ENCODE measurements around the gene MTMR12. TPM values are rescaled to one million over a fixed set of nuclear protein-coding genes. Genes with fewer than 3 reads are reported as not detected.

Gene MTMR12
- total RNA-seq, 1 donor from 2014 or later = 41.3 TPM

DNA sequence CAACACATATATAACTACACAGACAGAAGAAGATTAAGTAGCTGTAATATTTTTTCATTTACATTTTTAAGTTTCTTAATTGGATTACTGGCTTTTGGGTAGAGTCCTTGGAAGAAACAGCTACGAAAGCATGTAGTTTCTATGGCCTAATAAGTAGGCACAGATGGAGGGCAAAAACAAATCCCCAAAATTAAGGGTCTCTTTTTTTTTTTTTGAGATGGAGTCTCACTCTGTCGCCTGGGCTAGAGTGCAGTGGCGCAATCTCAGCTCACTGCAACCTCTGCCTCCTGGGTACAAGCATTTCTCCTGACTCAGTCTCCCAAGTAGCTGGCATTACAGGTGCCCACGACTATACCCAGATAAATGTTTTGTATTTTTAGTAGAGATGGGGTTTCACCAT lies 27.1 kb upstream of the MTMR12 start:
- ATAC-seq (no peak), DNase-seq (no peak)
- TF ChIP-seq, protein P1, sequence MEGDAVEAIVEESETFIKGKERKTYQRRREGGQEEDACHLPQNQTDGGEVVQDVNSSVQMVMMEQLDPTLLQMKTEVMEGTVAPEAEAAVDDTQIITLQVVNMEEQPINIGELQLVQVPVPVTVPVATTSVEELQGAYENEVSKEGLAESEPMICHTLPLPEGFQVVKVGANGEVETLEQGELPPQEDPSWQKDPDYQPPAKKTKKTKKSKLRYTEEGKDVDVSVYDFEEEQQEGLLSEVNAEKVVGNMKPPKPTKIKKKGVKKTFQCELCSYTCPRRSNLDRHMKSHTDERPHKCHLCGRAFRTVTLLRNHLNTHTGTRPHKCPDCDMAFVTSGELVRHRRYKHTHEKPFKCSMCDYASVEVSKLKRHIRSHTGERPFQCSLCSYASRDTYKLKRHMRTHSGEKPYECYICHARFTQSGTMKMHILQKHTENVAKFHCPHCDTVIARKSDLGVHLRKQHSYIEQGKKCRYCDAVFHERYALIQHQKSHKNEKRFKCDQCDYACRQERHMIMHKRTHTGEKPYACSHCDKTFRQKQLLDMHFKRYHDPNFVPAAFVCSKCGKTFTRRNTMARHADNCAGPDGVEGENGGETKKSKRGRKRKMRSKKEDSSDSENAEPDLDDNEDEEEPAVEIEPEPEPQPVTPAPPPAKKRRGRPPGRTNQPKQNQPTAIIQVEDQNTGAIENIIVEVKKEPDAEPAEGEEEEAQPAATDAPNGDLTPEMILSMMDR (IDR thresholded peaks at IDR 0.05) = no peak
- intact Hi-C loops (cut with DNase I) = no loop called here
- no peak overlapping the region for H3K27ac ChIP-seq
- peaks cover 3% of the 10 kb centered on the region for H3K9me3 ChIP-seq
- no peaks in the 10 kb centered on the region for H3K4me1 ChIP-seq
- H3K36me3 ChIP-seq = no peaks in the 10 kb centered on the region
- H3K27me3 ChIP-seq = no peaks in the 10 kb centered on the region
- H3K4me3 ChIP-seq = no peak overlapping the region

DNA sequence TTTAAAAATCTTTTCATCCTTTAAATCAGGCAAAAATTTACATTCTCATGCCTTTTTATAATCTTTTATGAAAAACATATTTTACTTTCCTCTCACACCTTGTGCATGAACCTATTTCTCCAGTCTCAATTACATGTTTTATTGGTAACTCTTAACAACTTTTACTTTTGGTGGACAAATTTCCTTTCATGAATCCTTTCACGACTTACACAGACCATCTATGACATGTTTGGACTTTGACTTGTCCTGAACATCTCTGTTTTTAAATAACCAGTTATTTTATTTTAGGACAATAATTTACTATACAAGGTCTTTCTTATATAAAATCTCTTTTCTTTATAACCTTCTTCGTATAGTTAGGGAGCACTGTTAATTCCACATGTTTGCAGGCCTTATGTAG lies 26.5 kb upstream of the MTMR12 start:
- no peak overlapping the region for H3K4me3 ChIP-seq
- no peak for ATAC-seq
- H3K27ac ChIP-seq = no peak overlapping the region
- intact Hi-C loops (cut with DNase I) = no loop called here
- TF ChIP-seq, protein P1 (IDR thresholded peaks at IDR 0.05) = no peak
- no peaks in the 10 kb centered on the region for H3K27me3 ChIP-seq
- H3K4me1 ChIP-seq = no peaks in the 10 kb centered on the region
- H3K36me3 ChIP-seq = no peaks in the 10 kb centered on the region
- peaks cover 3% of the 10 kb centered on the region for H3K9me3 ChIP-seq
- no peak for DNase-seq

DNA sequence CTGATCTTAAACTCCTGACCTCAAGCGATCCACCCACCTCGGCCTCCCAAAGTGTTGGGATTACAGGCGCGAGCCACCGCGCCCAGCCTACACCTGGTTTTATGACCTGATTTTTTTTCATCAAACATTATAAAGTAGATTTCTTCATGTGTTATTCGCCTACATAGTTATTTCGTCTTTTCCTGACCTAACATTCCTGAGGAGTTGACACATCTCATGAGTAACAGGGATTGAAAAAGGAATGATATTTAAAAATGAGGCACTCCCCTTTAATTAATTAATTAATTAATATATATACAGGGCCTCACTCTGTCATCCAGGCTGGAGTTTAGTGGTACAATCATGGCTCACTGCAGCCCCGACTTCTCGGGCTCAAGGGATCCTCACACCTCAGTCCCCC lies 20.2 kb upstream of the MTMR12 start:
- ATAC-seq (no peak), DNase-seq (no peak)
- H3K4me1 ChIP-seq = no peaks in the 10 kb centered on the region
- intact Hi-C loops (cut with DNase I) = no loop called here
- H3K27me3 ChIP-seq = no peaks in the 10 kb centered on the region
- no peaks in the 10 kb centered on the region for H3K36me3 ChIP-seq
- H3K9me3 ChIP-seq = no peaks in the 10 kb centered on the region
- TF ChIP-seq, protein P1 (IDR thresholded peaks at IDR 0.05) = no peak
- H3K27ac ChIP-seq = no peak overlapping the region
- H3K4me3 ChIP-seq = no peak overlapping the region

DNA sequence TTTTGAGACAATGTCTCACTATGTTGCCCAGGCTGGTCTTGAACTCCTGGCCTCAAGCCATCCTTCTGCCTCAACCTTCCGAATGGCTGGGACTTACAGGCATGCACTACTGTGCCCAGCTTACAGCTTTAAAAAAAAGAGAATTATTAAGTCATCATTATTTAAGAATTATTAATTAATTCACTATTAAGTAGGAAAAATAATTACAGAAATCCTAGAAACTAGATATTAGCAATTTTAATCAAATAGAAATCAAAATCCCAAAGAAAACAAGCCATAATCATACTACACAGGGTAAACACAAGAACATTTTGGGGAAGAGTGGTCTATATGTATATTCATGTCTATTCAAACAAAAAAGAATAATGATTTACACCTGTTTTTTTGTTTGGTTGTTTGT lies 19.6 kb upstream of the MTMR12 start:
- no peak for ATAC-seq
- Histone ChIP-seq H3K36me3 (no peaks in the 10 kb centered on the region), H3K27ac (no peak overlapping the region), H3K4me3 (no peak overlapping the region), H3K27me3 (no peaks in the 10 kb centered on the region), H3K9me3 (no peaks in the 10 kb centered on the region), H3K4me1 (no peaks in the 10 kb centered on the region)
- intact Hi-C loops (cut with DNase I) = no loop called here
- DNase-seq = no peak
- TF ChIP-seq, protein P1 (IDR thresholded peaks at IDR 0.05) = no peak

DNA sequence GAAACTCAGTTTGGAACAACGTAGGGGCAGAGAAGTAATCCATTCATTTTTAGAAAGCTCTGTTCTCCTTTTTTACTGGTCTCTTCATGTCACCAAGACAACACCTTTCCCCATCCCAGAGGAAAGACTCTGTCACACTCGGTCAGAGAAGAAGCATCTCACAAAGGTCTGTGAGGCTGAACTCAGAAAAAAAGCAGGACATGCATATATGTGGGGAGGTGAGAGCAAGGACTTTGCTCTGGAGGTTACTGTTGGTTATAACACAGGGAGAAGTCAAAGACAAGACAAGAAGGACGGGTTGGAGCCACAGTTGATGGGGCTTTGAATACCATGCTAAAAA lies 19.2 kb upstream of the MTMR12 start:
- DNase-seq (no peak), ATAC-seq (no peak)
- Histone ChIP-seq H3K4me3 (no peak overlapping the region), H3K4me1 (no peaks in the 10 kb centered on the region), H3K9me3 (no peaks in the 10 kb centered on the region), H3K36me3 (no peaks in the 10 kb centered on the region), H3K27me3 (no peaks in the 10 kb centered on the region), H3K27ac (no peak overlapping the region)
- TF ChIP-seq, protein P1 (IDR thresholded peaks at IDR 0.05) = no peak
- intact Hi-C loops (cut with DNase I) = no loop called here

DNA sequence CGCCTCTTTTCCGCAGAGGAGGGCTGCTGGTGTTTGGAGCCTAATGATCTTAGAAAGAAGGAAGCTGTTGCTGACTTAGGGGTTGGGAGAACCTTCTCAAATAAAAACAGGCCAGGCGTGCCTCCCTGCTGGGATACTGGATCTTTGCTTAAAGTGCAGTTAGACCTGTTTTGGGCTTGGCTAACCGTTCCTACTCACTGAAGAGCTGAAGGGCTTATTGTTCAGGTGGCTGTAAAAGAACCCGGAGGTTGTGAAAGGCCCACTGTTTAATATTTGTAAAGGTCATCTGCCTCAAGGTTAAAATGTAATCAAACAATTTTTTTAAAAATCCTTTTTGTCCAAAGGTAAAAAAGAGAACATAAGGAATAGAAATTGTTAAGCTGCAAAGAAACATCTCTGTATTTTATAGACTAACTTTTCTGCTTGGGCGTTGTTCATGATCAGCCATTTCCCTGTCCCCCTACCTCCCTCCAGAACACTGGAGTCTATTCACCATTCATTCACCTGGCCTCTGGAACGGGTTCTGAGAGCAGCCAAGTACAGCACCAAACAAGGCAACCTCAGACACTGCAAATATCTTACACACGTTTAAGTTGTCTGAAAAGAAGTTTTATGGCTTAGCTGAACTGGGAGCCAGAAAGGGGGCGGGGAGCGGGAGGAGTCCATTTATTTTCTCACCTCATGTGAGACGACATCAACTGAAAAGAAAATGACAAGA lies 18.6 kb upstream of the MTMR12 start:
- Histone ChIP-seq H3K27ac (no peak overlapping the region), H3K4me3 (no peak overlapping the region), H3K36me3 (no peaks in the 10 kb centered on the region), H3K4me1 (no peaks in the 10 kb centered on the region), H3K27me3 (no peaks in the 10 kb centered on the region), H3K9me3 (no peaks in the 10 kb centered on the region)
- ATAC-seq (peak; percentile 71), DNase-seq (no peak)
- intact Hi-C loops (cut with DNase I) = no loop called here
- TF ChIP-seq, protein P1 (IDR thresholded peaks at IDR 0.05) = no peak

All from upper lobe of right lung (tissue), 1 donor.